Esophagus muscularis mucosa (tissue), 4 donors: ENCODE data around the gene MGME1. TPM values are rescaled to one million over a fixed set of nuclear protein-coding genes. Genes with fewer than 3 reads are reported as not detected.

Experiments
- DNase-seq: peaks from one replicate; pipeline ENCODE4 v3.0.0-alpha.2; 2017; ENCODE audit errors: extremely low spot score
- H3K27ac ChIP-seq, 4 donors: fragments of 200-600 bp; sonication (generic); replicated peaks in 1 of 4; 1 replicate in 3 of 4; 2 replicates in 1 of 4; pipeline ENCODE4 v1.5.1; 2016 to 2019; ENCODE audit warnings: mild to moderate bottlenecking in 1 of 4
- H3K27me3 ChIP-seq, 4 donors: fragments of 200-600 bp; sonication (generic); one replicate each; pipeline versions ENCODE4 v1.5.1 to v1.6.0; 2016 to 2019
- H3K36me3 ChIP-seq, 4 donors: fragments of 200-600 bp; sonication (generic); one replicate each; pipeline ENCODE4 v1.5.1; 2016 to 2019
- H3K4me1 ChIP-seq, 4 donors: fragments of 200-600 bp; sonication (generic); one replicate each; pipeline ENCODE4 v1.5.1; 2016 to 2019
- H3K4me3 ChIP-seq, 4 donors: fragments of 200-600 bp; sonication (generic); 1 replicate in 2 of 4; 2 replicates in 2 of 4; pipeline ENCODE4 v1.5.1; 2016 to 2019; ENCODE audit warnings: mild to moderate bottlenecking in 4 of 4, moderate library complexity in 1 of 4
- H3K9me3 ChIP-seq, 4 donors: fragments of 200-600 bp; sonication (generic); 1 replicate in 3 of 4; 2 replicates in 1 of 4; pipeline ENCODE4 v1.5.1; 2016 to 2019
- CTCF ChIP-seq, 3 experiments: fragments of 200-600 bp in 2 of 3; fragments of 450-650 bp in 1 of 3; sonication (generic) in 2 of 3; IDR thresholded peaks; one replicate each; pipeline ENCODE4 v1.5.1; 2017 to 2019; ENCODE audit warnings: antibody characterized with exemption in 3 of 3, mild to moderate bottlenecking in 2 of 3, moderate library complexity in 1 of 3
- EP300 ChIP-seq: sonication (generic); formaldehyde crosslinking; IDR thresholded peaks from one replicate; pipeline ENCODE4 v1.6.1; 2017; ENCODE audit warnings: antibody characterized with exemption
- POLR2A ChIP-seq: fragments of 450-650 bp; IDR thresholded peaks from one replicate; pipeline ENCODE4 v1.6.1; 2017; ENCODE audit warnings: antibody characterized with exemption, moderate library complexity, mild to moderate bottlenecking, low read depth
- POLR2AphosphoS5 ChIP-seq, 2 donors: sonication (generic); formaldehyde crosslinking; IDR thresholded peaks; one replicate each; pipeline ENCODE4 v1.6.1; 2017; ENCODE audit warnings: antibody characterized with exemption in 2 of 2
- WGBS: methylation state at CpG from one replicate; pipeline ENCODE4 v1.1.5; 2018; 5-methylcytosine and 5-hydroxymethylcytosine counted together
- intact Hi-C: fragments of 100-400 bp; cut with DNase I; formaldehyde crosslinking; loops from one replicate; pipeline ENCODE4 v1.15.1; 2023
- total RNA-seq, 4 donors: library from RNA; depleted of rRNA; stranded (reverse); fragments of >200 nt; gene quantifications; one replicate each; pipeline versions ENCODE4 v1.1.0 to v1.2.1, GENCODE V29; 2016

The MGME1 gene
- total RNA-seq, 4 donors from 2014 or later = 5.2 to 6.5 (median 6.0) TPM

GRCh38 chr20:17985388-17986018 lies 16.7 kb downstream of the MGME1 start:
- 92% methylated on average over 7 of the region's 7 CpGs for WGBS
- intact Hi-C loops = no loop called here

GRCh38 chr20:17987988-17988387 lies 19.2 kb downstream of the MGME1 start:
- H3K9me3 ChIP-seq = no peaks in the 10 kb centered on the region
- WGBS = 100% methylated on average over 3 of the region's 3 CpGs
- intact Hi-C loops = no loop called here
- no peak for TF ChIP-seq POLR2A
- no peak for TF ChIP-seq EP300
- DNase-seq = no peak
- peaks cover 5 to 35% (median 16%) of the 10 kb centered on the region in 4 donors for H3K36me3 ChIP-seq
- no peaks in the 10 kb centered on the region for H3K27me3 ChIP-seq
- H3K4me3 ChIP-seq = no peak overlapping the region
- H3K4me1 ChIP-seq = no peaks in the 10 kb centered on the region
- no peak overlapping the region for H3K27ac ChIP-seq

More at GRCh38 chr20:17985388-17986018, 16.7 kb downstream of the MGME1 start:
- no peak for DNase-seq
- Histone ChIP-seq H3K36me3 (peaks cover 5 to 37% (median 21%) of the 10 kb centered on the region in 4 donors), H3K27ac (no peak overlapping the region), H3K9me3 (no peaks in the 10 kb centered on the region), H3K4me1 (no peaks in the 10 kb centered on the region), H3K4me3 (no peak overlapping the region), H3K27me3 (no peaks in the 10 kb centered on the region)
- TF ChIP-seq POLR2AphosphoS5 (IDR thresholded peaks at IDR 0.05) = no peak

- Histone ChIP-seq H3K4me1 (no peaks in the 10 kb centered on the region), H3K27ac (no peak overlapping the region), H3K9me3 (no peaks in the 10 kb centered on the region), H3K36me3 (peaks cover 5 to 35% (median 16%) of the 10 kb centered on the region in 4 donors), H3K27me3 (no peaks in the 10 kb centered on the region), H3K4me3 (no peak overlapping the region)
- intact Hi-C loops = loop anchor here (10.0 kb wide), 1 partner anchor 96 kb away; no protein-coding TSS in a partner anchor
- no peak for TF ChIP-seq CTCF (IDR thresholded peaks at IDR 0.05)
- TF ChIP-seq POLR2A = no peak
- TF ChIP-seq EP300 = no peak
- no peak for TF ChIP-seq POLR2AphosphoS5 (IDR thresholded peaks at IDR 0.05)
- DNase-seq = no peak
- WGBS = 86% methylated on average over 10 of the region's 10 CpGs
These were observed 21.6 kb downstream of the MGME1 start for GRCh38 chr20:17990278-17990972.

- Histone ChIP-seq H3K4me3 (no peak overlapping the region), H3K36me3 (peaks cover 5 to 29% (median 13%) of the 10 kb centered on the region in 4 donors), H3K27ac (no peak overlapping the region), H3K4me1 (peaks cover 0 to 9% (median 9%) of the 10 kb centered on the region in 4 donors), H3K9me3 (no peaks in the 10 kb centered on the region), H3K27me3 (no peaks in the 10 kb centered on the region)
- 78% methylated on average over 6 of the region's 6 CpGs for WGBS
- no peak for TF ChIP-seq POLR2AphosphoS5 (IDR thresholded peaks at IDR 0.05)
- TF ChIP-seq EP300 = no peak
- no peak for TF ChIP-seq CTCF (IDR thresholded peaks at IDR 0.05)
- TF ChIP-seq POLR2A = no peak
- intact Hi-C loops = loop anchor here (10.0 kb wide), 1 partner anchor 97 kb away; no protein-coding TSS in a partner anchor
- DNase-seq = no peak
These were observed 23.4 kb downstream of the MGME1 start for GRCh38 chr20:17992224-17992637.

- WGBS = 75% methylated on average over 5 of the region's 5 CpGs
- DNase-seq = no peak
- intact Hi-C loops = loop anchor here (10.0 kb wide), 1 partner anchor 98 kb away; no protein-coding TSS in a partner anchor
- Histone ChIP-seq H3K36me3 (peaks cover 5 to 29% (median 13%) of the 10 kb centered on the region in 4 donors), H3K9me3 (no peaks in the 10 kb centered on the region), H3K4me3 (no peak overlapping the region), H3K27me3 (no peaks in the 10 kb centered on the region), H3K4me1 (peaks cover 0 to 9% (median 9%) of the 10 kb centered on the region in 4 donors), H3K27ac (no peak overlapping the region)
- no peak for TF ChIP-seq EP300
- no peak for TF ChIP-seq CTCF (IDR thresholded peaks at IDR 0.05)
- TF ChIP-seq POLR2A = no peak
- no peak for TF ChIP-seq POLR2AphosphoS5 (IDR thresholded peaks at IDR 0.05)
These were observed 24.2 kb downstream of the MGME1 start for GRCh38 chr20:17992847-17993513.
